ENCODE results near the gene SCMH1.

Gene SCMH1

DNA sequence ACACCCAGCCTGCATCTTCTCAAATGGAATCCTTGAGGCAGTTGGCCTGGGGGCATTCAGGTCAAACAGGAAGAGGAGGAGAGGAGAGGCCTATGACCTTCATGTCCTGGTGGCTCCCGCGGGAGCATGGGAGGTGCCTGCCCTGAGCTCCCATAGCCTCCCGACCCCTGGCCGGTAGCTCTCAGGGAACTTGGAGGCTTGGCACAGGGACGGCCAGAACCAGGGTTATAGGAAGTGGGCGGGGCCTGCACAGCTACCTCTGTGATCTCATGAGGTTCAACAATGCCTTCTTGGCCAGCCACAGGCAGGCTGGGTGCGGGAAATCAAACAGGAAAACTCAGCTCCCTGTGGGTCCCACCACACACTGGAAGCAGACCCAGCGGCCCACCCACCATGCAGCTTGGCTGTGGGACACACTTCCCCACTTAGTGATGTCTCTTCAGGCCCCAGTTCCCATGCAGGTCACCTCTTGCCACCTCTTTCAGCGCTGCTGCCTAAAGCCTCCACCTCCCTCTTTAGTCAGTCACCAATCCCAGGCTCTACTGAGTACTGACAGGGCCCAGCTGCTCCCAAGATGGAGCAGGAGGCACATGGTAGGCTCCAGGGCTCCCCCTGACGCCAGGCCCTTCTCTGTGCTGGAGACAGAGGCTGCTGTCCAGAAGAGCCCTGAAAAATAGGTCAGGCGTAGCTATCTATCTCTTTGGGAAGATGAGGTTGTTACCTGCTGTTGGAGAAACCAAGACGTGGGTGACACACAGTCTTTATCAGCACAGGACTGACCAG, 220.4 kb downstream of the SCMH1 start, which contains the start of gene SLFNL1:
Gene SLFNL1, minus strand, starts transcription at position 200 of the 783 bp plus-strand sequence. CDS start 1,065 bp downstream, outside the sequence.
- Histone ChIP-seq H3K56ac (ENCODE audit: low read length) (peak within 1 kb of the TSS; percentile 39), H3K4me1 (ENCODE audit: control insufficient read depth, low read depth, low read length) (no peaks in the 10 kb centered on the region), H3K79me1 (ENCODE audit: low read length) (no peaks in the 10 kb centered on the region), H3K27ac (ENCODE audit: low read depth, low read length) (no peak within 1 kb of the TSS), H2BK120ac (ENCODE audit: low read depth, low read length) (no peak within 1 kb of the TSS), H2AK5ac (ENCODE audit: low read length) (no peak within 1 kb of the TSS), H4K5ac (ENCODE audit: low read length) (no peak within 1 kb of the TSS), H2BK15ac (replicated peaks; ENCODE audit: low read depth) (no peak within 1 kb of the TSS), H2BK5ac (ENCODE audit: low read length) (no peak within 1 kb of the TSS), H3K23ac (ENCODE audit: low read length) (no peak within 1 kb of the TSS), H3K18ac (ENCODE audit: low read length) (no peak within 1 kb of the TSS), H4K8ac (ENCODE audit: low read depth, low read length) (no peak within 1 kb of the TSS), H3K9ac (ENCODE audit: low read length) (no peak within 1 kb of the TSS), H3K4me3 (ENCODE audit: low read length) (no peak within 1 kb of the TSS), H3K79me2 (ENCODE audit: control insufficient read depth, insufficient read depth, low read length) (no peaks in the 10 kb centered on the region), H3K4ac (ENCODE audit: low read depth, low read length) (no peak within 1 kb of the TSS), H3K4me2 (ENCODE audit: low read length) (no peak within 1 kb of the TSS), H3K27me3 (ENCODE audit: insufficient read depth, low read length, poor library complexity) (no peaks in the 10 kb centered on the region), H3K36me3 (ENCODE audit: control insufficient read depth, insufficient read depth, low read length) (no peaks in the 10 kb centered on the region)
- peak; percentile 79 for DNase-seq
- no CpG with 5 or more reads among the region's 12 CpGs for WGBS (ENCODE audit: extremely low coverage, insufficient coverage, low lambda C conversion rate)

GRCh38 chr1:41020654-41021053, 221.5 kb downstream of the SCMH1 start:
- no CpG with 5 or more reads among the region's 3 CpGs for WGBS (ENCODE audit: extremely low coverage, insufficient coverage, low lambda C conversion rate)
- Histone ChIP-seq H3K27ac (ENCODE audit: low read depth, low read length) (no peak overlapping the region), H4K5ac (ENCODE audit: low read length) (no peak overlapping the region)

GRCh38 chr1:41020109-41020576, 222.0 kb downstream of the SCMH1 start:
- Histone ChIP-seq H3K4me1 (ENCODE audit: control insufficient read depth, low read depth, low read length) (no peaks in the 10 kb centered on the region), H3K56ac (ENCODE audit: low read length) (no peak overlapping the region), H3K27me3 (ENCODE audit: insufficient read depth, low read length, poor library complexity) (no peaks in the 10 kb centered on the region), H3K4ac (ENCODE audit: low read depth, low read length) (no peak overlapping the region), H2BK5ac (ENCODE audit: low read length) (no peak overlapping the region), H2AK5ac (ENCODE audit: low read length) (no peak overlapping the region), H3K4me2 (ENCODE audit: low read length) (no peak overlapping the region), H3K79me2 (ENCODE audit: control insufficient read depth, insufficient read depth, low read length) (no peaks in the 10 kb centered on the region), H3K23ac (ENCODE audit: low read length) (no peak overlapping the region), H3K4me3 (ENCODE audit: low read length) (no peak overlapping the region), H4K5ac (ENCODE audit: low read length) (no peak overlapping the region), H2BK120ac (ENCODE audit: low read depth, low read length) (no peak overlapping the region), H3K36me3 (ENCODE audit: control insufficient read depth, insufficient read depth, low read length) (peaks cover 4% of the 10 kb centered on the region), H3K27ac (ENCODE audit: low read depth, low read length) (no peak overlapping the region), H2BK15ac (replicated peaks; ENCODE audit: low read depth) (no peak overlapping the region), H3K18ac (ENCODE audit: low read length) (no peak overlapping the region), H3K9ac (ENCODE audit: low read length) (no peak overlapping the region), H3K79me1 (ENCODE audit: low read length) (no peaks in the 10 kb centered on the region), H4K8ac (ENCODE audit: low read depth, low read length) (no peak overlapping the region)
- WGBS (ENCODE audit: extremely low coverage, insufficient coverage, low lambda C conversion rate), result no CpG with 5 or more reads among the region's 17 CpGs
- DNase-seq, result no peak

More at GRCh38 chr1:41020654-41021053, 221.5 kb downstream of the SCMH1 start:
- no peaks in the 10 kb centered on the region for H3K27me3 ChIP-seq (ENCODE audit: insufficient read depth, low read length, poor library complexity)
- no peak overlapping the region for H2AK5ac ChIP-seq (ENCODE audit: low read length)
- H3K36me3 ChIP-seq (ENCODE audit: control insufficient read depth, insufficient read depth, low read length), result peaks cover 3% of the 10 kb centered on the region
- no peaks in the 10 kb centered on the region for H3K79me2 ChIP-seq (ENCODE audit: control insufficient read depth, insufficient read depth, low read length)
- no peak overlapping the region for H3K23ac ChIP-seq (ENCODE audit: low read length)
- no peak overlapping the region for H3K18ac ChIP-seq (ENCODE audit: low read length)
- H3K79me1 ChIP-seq (ENCODE audit: low read length), result no peaks in the 10 kb centered on the region
- H2BK5ac ChIP-seq (ENCODE audit: low read length), result no peak overlapping the region
- H2BK120ac ChIP-seq (ENCODE audit: low read depth, low read length), result no peak overlapping the region
- H3K4me2 ChIP-seq (ENCODE audit: low read length), result no peak overlapping the region
- no peak for DNase-seq
- H3K4me3 ChIP-seq (ENCODE audit: low read length), result no peak overlapping the region
- no peak overlapping the region for H3K4ac ChIP-seq (ENCODE audit: low read depth, low read length)
- no peak overlapping the region for H4K8ac ChIP-seq (ENCODE audit: low read depth, low read length)
- no peaks in the 10 kb centered on the region for H3K4me1 ChIP-seq (ENCODE audit: control insufficient read depth, low read depth, low read length)
- H3K56ac ChIP-seq (ENCODE audit: low read length), result no peak overlapping the region
- no peak overlapping the region for H2BK15ac ChIP-seq (replicated peaks; ENCODE audit: low read depth)
- no peak overlapping the region for H3K9ac ChIP-seq (ENCODE audit: low read length)

DNA sequence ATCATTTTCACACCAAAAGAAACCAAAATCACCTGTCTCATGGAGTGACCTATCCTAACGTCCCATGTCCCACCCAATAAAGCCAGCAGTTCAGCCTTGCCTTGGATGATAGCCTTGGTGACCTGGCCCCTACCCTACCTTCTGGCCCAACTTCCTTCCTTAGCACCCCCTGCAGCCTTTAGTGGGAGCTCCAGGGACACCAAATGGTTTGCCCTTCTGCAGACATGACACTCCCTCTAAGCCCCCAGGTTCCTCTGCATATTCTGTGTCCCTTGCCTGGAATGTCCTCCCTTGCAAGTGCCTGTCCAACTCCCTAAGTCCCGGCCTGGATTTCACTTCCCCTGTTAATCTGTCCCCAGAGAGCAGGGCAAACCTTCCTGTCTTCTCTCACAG, 222.8 kb downstream of the SCMH1 start:
- H2BK120ac ChIP-seq (ENCODE audit: low read depth, low read length), result no peak overlapping the region
- H4K8ac ChIP-seq (ENCODE audit: low read depth, low read length), result no peak overlapping the region
- H3K56ac ChIP-seq (ENCODE audit: low read length), result no peak overlapping the region
- no peak overlapping the region for H3K23ac ChIP-seq (ENCODE audit: low read length)
- no peaks in the 10 kb centered on the region for H3K27me3 ChIP-seq (ENCODE audit: insufficient read depth, low read length, poor library complexity)
- no peak overlapping the region for H3K27ac ChIP-seq (ENCODE audit: low read depth, low read length)
- no peak overlapping the region for H3K4me3 ChIP-seq (ENCODE audit: low read length)
- no peak overlapping the region for H2BK5ac ChIP-seq (ENCODE audit: low read length)
- H3K79me1 ChIP-seq (ENCODE audit: low read length), result no peaks in the 10 kb centered on the region
- WGBS (ENCODE audit: extremely low coverage, insufficient coverage, low lambda C conversion rate), result no CpG with 5 or more reads among the region's 2 CpGs
- no peak overlapping the region for H3K9ac ChIP-seq (ENCODE audit: low read length)
- H2AK5ac ChIP-seq (ENCODE audit: low read length), result no peak overlapping the region
- H4K5ac ChIP-seq (ENCODE audit: low read length), result no peak overlapping the region
- no peak overlapping the region for H3K4ac ChIP-seq (ENCODE audit: low read depth, low read length)
- DNase-seq, result peak; percentile 52
- no peaks in the 10 kb centered on the region for H3K4me1 ChIP-seq (ENCODE audit: control insufficient read depth, low read depth, low read length)
- H2BK15ac ChIP-seq (replicated peaks; ENCODE audit: low read depth), result no peak overlapping the region
- H3K18ac ChIP-seq (ENCODE audit: low read length), result no peak overlapping the region
- H3K36me3 ChIP-seq (ENCODE audit: control insufficient read depth, insufficient read depth, low read length), result peaks cover 4% of the 10 kb centered on the region
- H3K4me2 ChIP-seq (ENCODE audit: low read length), result no peak overlapping the region
- no peaks in the 10 kb centered on the region for H3K79me2 ChIP-seq (ENCODE audit: control insufficient read depth, insufficient read depth, low read length)

DNA sequence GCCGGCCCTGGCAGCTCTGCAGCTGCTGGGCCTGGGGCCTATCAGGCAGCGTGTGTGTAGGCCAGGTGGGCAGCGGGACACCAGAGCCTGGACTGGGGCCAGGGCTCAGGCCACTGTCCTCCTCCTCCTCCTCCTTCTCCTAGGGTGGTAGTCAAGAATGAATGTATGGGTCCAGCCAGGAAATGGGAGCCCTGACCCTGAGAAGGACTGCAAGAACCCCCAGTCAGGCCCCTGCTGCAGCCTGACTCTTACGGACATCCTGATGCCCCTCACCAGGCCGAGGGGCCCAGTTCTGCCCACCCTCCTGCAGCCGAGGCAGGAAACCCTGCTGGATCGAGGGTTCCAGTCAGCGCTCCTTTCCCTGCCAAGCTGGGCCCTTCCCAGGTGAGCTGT, 224.1 kb downstream of the SCMH1 start:
- Histone ChIP-seq H3K23ac (ENCODE audit: low read length) (no peak overlapping the region), H4K8ac (ENCODE audit: low read depth, low read length) (no peak overlapping the region), H3K4me2 (ENCODE audit: low read length) (no peak overlapping the region), H3K79me1 (ENCODE audit: low read length) (no peaks in the 10 kb centered on the region), H3K9ac (ENCODE audit: low read length) (no peak overlapping the region), H3K18ac (ENCODE audit: low read length) (no peak overlapping the region), H3K27me3 (ENCODE audit: insufficient read depth, low read length, poor library complexity) (no peaks in the 10 kb centered on the region), H2BK120ac (ENCODE audit: low read depth, low read length) (no peak overlapping the region), H3K79me2 (ENCODE audit: control insufficient read depth, insufficient read depth, low read length) (no peaks in the 10 kb centered on the region), H2AK5ac (ENCODE audit: low read length) (no peak overlapping the region), H4K5ac (ENCODE audit: low read length) (no peak overlapping the region), H3K56ac (ENCODE audit: low read length) (no peak overlapping the region), H3K4me1 (ENCODE audit: control insufficient read depth, low read depth, low read length) (no peaks in the 10 kb centered on the region), H3K4ac (ENCODE audit: low read depth, low read length) (no peak overlapping the region), H3K4me3 (ENCODE audit: low read length) (no peak overlapping the region), H3K36me3 (ENCODE audit: control insufficient read depth, insufficient read depth, low read length) (peaks cover 4% of the 10 kb centered on the region), H2BK5ac (ENCODE audit: low read length) (no peak overlapping the region), H2BK15ac (replicated peaks; ENCODE audit: low read depth) (no peak overlapping the region), H3K27ac (ENCODE audit: low read depth, low read length) (no peak overlapping the region)
- no peak for DNase-seq
- WGBS (ENCODE audit: extremely low coverage, insufficient coverage, low lambda C conversion rate), result no CpG with 5 or more reads among the region's 8 CpGs

All from mesendoderm (in vitro differentiated cells).